GM19395 (cell line): ENCODE results near the gene POFUT2.
"Not testable (repeated sequence)": the region's sequence is repeated elsewhere in the genome, so short reads cannot be mapped to it uniquely, and the experiment has no call there.

Source experiments
- ATAC-seq: cut with Tn5 transposase; IDR thresholded peaks from one replicate; pipeline ENCODE4 v1.9.1; 2021; ENCODE audit warnings: mild to moderate bottlenecking, moderate library complexity; ENCODE audit not compliant: unreplicated experiment

Gene POFUT2

GRCh38 chr21:45310459-45310858 is 22.8 kb upstream of the POFUT2 start:
- ATAC-seq: no peak

DNA sequence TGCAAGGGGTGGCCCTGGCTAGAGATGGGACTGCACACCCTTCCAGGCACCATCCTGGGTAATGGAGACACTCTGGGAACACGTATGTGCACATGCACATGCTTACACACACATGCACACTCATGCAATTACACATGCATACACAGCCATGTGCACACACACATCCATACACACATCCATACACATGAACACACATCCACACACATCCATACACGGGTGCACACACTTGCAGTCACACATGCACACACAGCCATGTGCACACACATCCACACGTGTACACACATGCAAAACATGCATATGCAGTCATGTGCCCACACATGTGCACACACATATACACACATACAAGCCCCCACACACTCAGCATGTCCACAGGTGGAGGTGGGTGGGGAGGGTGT is 22.3 kb upstream of the POFUT2 start:
- no peak for ATAC-seq

DNA sequence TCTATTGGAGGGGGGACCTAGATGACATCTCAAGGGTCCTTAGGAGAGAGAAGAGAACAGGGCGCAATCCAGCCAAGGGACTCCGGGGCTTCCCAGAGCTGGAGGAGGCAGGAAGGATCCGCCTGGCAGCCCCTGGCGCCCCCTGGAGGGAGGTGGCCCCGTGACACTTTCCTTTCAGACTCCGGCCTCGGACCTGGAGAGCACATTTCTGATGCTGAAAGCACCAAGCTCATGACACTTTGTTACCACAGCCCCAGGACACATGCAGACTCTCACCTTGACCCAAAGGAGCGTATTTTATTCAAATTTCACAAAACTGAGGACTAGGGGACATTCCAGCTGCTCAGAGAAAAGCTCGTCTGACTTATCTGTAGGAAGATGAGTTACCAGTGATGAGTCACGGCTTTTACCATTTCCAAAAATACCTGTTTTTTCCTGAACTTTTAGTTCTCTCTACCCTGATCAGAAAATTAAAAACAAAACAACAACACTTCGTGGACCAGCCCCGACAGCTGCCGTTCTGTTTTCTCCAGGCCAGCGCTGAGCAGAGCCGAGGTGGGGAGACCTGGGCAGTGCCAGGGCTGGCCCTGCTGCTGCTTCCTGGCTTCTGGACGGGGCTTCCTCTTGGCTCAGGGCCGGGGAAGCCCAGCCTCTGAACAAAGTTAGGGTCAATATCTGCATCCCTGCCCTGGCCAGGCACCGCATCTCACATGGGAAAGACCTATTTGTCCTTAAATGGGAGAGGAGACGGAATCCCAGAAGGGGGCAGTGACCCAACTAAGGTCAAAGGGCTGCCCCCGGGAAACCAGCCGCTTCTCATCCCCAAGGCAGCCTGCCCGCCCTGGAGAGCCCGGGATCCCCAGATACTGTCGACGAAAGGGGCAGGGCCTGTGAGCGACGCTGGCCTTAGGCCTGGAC is 21.6 kb upstream of the POFUT2 start:
- no peak for ATAC-seq

DNA sequence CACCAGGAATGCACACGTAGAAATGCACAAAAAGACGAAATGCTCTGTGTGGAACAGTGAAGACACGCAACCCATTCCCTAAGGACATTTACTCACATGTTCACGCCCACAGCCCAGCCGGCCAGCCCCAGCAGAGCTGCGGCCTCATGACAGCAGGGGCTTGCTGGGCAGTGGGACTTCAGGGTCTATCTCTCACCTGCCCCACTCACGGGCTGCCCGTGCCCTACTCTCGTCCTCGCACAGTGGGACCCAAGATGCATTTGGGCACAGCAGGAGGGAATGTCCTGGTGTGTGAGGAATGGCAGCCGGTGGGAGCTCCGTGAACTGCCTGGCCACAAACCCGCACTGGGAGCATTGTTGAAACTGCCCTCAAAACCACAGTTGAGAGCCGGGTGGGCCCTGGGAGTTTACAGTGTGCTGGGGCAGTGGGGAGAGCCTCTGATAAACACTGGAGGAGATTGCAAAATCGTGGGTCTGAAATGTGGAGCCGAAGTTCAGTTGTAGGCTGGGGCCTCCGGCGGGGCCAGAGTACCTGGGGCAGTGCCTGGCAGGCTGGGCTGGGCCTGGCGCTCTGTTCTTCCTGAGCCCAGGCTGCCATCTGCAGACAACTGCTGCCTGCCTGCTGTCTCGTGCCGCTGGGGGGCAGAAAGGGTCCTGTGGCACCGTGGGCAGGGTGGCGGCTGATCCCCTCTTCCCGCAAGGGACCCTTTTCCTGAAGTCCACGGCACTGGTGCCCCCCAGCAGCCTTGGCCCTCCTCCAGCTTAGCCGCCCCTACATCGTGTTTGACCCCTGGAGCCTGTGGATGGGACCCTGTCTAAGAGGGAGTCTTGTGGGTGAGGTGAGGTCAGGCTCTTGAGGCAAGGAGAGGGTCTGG is 20.7 kb upstream of the POFUT2 start:
- no peak for ATAC-seq

DNA sequence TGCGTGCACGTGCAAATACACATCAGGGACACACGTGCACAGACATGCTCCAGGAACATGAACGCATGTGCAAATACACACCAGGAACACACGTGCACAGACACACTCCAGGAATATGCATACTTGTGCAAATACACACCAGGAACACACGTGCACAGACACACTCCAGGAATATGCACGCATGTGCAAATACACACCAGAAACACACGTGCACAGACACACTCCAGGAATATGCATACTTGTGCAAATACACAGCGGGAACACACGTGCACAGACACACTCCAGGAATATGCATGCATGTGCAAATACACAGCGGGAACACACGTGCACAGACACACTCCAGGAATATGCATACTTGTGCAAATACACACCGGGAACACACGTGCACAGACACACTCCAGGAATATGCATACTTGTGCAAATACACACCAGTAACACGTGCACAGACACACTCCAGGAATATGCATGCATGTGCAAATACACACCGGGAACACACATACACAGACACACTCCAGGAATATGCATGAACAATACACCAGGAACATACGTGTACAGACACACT is 20.0 kb upstream of the POFUT2 start:
- not testable (repeated sequence) for ATAC-seq

- ATAC-seq: no peak
Measured at GRCh38 chr21:45306832-45307571, 19.3 kb upstream of the POFUT2 start.

DNA sequence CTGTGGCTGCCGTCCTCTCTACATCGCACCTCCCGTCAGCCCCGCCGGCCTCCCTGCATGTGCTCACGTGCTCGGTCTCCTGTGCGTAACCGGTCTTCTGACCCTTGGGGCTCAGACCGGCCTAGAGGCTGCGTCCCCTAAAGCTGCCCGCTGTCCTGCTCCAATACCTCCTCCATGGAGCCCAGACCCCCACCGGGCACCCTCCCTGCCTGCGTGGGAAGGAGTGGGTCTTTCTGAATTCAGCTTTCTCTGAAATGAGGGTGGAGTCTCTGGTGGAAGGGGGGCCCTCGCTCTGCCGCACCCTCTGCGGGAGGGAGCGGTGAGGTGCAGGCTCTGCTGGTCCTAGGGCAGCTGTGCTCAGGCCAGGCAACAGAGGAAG is 18.7 kb upstream of the POFUT2 start:
- ATAC-seq: no peak

- no peak for ATAC-seq
Measured at GRCh38 chr21:45305836-45306235, 18.1 kb upstream of the POFUT2 start.

GRCh38 chr21:45304945-45305344 is 17.2 kb upstream of the POFUT2 start:
- no peak for ATAC-seq

DNA sequence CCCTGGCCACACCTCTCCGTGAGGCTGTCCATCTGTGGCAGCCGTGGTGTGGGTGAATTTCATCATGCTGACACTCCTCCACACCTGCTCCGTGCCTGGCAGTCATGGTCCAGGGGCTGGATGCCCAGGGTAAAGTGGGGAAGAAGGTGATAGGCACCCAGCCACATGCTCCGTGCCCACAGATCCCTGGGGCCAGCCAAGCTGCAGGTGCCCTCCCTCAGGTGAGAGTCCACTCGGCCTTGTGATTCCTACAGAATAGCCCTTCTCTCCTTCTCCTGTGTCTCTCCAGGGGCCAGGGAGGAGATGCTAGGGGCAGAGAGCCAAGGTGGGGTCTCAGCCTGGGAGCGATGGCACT is 16.8 kb upstream of the POFUT2 start:
- no peak for ATAC-seq

- no peak for ATAC-seq
Measured at GRCh38 chr21:45303751-45304475, 16.2 kb upstream of the POFUT2 start.

DNA sequence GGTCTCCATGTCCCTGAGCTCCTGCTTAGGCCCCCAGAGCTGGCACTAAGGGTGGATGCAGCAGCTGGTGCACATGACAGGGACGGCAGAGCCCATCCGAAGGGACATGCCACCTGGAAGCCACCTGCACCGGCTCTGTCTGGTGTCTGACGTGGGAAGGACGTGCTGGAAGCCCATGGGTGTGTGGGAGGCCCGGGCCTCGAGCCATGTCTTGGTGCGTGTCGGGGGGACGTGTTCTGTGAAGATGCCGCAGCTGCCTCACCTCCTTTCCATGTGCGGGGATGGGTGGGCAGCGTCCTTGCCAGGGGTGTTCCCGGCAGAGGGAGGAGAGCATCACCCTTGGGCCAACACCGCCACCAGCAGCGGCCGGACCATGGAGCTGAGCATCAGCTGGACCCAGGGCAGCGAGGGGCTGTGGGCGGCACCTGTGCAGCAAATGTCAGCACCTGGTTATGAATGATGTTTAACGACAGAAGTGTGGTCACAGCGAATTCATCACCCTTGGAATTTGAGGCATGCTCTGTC is 15.5 kb upstream of the POFUT2 start:
- no peak for ATAC-seq

DNA sequence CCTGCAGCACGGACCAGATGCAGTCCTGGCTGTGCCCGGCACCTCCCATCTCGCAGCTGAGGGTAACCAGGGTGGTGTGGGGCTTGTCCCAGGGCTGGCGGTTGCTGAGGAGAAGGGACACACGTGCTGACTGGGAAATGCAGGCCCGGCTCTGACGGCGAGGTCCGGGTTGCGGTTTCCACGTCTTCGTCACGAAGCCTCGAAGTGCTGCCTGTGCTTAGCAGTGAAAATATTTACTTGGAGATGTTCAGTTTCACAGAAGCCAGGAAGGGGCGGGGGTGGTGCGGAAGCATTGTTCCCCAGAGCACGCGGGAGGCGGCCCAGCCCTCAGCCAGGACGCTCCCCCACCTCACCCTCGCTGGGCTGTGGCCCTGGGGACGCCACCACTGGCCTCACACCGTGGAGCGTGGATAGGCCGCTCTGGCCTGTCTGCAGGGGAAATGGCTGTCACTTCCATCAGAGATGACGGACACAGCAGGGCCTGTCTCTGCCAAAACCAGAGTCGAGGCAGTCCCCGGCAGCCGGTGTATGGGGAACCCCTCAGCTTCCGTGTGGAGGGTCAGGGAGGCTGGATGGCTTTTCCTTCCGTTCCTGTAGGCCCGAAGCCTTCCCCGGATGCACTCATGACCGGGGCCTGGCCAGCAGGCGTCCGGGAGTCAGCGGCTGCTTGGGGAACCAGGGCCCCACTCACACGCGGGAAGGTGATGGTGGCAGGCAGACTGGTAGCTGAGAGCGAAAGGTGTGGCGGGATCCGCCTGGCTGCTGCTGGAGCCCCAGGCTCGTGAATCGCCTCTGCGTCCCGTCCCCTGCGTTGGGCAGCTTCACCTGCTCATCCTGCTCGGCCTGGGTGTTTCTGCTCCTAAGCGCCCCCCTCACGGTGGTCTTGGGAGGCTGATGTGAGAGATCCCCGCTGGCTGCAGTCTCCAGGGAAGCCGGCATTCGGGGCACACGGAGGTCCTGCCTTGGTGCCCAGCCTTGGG is 14.7 kb upstream of the POFUT2 start:
- ATAC-seq: no peak

DNA sequence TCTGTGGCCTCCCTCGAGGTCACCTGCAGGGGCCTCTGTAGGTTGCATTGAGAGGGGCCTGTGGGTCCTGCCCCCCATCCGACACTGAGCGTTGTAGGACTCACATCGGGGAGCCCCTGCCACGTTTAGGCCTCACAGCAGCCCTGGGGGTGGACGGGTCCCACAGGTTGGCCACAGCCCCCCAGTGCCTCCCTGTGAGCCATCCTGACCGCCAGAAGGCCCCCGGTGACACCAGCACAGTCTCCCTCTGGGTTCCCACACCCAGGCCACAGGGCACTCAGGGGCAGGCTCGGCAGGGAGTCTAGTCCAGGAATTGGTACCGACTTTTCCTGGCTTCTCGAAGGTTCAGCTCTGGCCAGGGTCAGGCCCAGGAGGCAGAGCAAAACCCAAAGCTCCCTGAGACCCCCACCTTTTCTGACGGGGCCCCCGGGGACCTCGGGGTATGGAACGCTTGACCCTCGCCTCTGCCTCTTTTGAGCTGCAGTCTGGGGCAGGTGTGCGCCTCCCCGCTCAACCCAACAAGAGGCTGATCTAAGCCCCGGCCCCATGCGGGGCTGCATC is 13.9 kb upstream of the POFUT2 start:
- no peak for ATAC-seq

DNA sequence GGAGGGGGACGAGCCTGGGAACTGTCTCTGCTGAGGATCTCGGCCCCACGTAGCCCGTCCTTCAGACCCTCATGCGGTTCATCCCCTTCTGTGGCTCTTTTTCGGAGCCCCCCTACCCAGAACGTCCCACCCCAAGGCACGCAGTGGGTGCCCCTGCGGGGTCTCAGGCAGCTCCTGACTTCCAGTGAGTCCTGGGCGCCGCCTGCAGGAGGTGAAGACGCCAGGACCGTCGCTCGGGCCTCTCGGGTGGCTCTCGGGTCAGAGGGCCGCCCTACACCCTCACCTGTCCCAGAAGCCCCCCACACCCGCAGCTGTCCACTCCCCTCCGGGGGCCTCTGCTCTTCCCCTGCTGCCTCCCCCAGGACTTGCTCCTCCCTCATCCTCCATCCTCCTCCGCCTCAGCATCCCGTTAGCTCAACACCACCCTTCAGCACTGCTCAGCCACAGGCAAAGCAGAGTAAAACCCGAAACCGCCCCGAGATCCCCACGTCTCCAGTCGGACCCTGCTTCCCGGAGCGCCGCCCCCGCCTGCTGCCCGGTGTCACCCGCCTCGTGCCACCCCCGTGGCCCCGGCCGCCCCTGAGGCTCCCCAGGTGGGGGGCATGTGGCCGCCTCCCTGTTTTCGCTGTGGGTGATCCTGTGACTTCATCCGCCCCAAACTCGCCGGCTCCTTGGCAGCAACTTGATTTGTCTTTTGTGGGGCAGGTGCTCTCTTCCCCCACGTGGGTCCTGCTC is 13.3 kb upstream of the POFUT2 start:
- ATAC-seq: no peak

DNA sequence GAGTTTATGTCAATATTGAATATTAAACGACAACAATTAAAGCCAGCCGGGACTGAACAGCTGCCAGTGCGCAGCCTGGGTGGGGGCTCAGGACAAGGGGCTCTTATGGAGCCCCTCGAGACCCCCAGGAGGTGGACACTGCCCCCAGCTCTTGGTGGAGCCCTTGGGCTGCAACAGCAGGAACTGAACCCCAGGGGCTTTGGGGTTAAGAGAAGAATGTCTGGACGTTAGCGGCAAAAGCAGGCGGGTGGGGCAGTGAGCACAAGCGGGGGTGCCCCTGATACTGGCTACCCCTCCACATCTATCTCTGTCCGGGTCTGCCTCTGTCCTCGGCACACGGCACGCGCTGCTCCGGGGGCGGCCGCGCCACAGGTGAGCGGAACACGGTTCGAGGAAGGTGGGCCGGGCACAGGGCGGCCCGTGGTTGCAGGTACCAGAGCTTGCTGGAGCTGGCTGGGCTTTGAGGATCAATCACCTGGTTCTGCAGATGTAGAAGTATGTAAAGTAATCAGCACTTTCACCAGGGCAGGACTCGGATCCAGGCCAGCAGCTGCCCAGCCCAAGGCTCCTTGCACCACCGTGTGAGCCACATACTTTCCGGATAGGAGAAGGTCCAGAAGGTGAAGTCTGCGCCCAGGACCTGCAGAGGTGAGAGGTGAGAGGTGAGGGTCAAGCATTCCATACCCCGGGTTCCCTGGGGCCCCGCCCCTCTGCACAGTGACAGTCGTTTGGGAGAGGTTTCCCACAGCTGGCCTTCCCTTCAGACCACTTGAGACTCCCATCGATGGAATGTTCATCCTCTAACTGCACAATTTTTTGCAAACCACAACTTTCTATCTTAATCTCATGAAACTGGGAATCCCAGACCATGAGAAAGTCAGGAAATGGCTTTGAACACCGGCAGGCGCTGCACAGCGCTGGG is 12.4 kb upstream of the POFUT2 start:
- no peak for ATAC-seq
